GM19099 (cell line): Measurements from ENCODE around the gene TP53I11.

Experiments used
- POLR2A ChIP-seq: IDR thresholded peaks from 3 replicates; pipeline ENCODE4 v1.6.1; 2011; ENCODE audit warnings: low read depth; ENCODE audit not compliant: insufficient read length; ENCODE audit errors: extremely low read depth

TP53I11 gene

DNA sequence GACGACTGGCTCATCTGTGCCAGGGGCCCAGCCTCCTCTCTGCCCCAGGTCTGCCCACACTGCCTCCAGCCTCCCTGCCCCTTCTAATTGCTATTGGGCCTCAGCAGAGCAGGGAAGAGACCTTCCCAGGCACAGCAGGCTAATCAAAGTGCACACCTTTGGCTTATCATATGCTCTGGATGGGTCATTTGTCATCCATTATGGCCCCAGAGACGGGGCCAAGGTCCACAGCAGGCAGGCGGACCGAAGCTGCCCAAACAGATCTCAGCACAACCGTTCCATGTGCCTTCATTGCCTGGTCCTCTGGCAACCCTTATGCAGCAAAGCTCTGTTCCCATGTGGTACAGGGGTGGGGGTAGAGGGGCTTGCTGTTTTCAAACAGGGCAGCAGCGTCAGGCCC is 66.6 kb downstream of the TP53I11 start:
- no peak for TF ChIP-seq POLR2A

DNA sequence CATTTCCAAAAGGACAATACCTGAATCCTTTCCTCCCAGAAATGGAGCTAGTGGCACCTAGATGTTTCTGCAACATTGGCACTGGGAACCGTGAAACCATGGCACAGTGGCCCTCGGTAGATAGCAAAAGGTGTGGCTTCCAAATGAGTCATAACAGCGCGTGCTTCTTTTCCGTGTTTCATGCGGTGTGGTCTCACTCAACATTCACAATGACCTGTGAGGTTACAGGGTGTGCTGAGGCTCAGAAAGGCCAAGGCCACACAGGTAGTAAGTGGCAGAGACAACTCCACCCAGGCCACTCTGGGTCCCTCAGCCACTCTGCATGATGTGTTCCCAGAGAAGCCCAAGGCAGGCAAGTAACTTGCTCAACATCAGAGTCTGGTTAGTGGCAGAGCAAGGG is 67.4 kb downstream of the TP53I11 start:
- TF ChIP-seq POLR2A, result no peak
